Measurements from ENCODE around the gene SMCO1.
"Not testable (repeated sequence)": the region's sequence is repeated elsewhere in the genome, so short reads cannot be mapped to it uniquely, and the experiment has no call there.

SMCO1 gene, protein sequence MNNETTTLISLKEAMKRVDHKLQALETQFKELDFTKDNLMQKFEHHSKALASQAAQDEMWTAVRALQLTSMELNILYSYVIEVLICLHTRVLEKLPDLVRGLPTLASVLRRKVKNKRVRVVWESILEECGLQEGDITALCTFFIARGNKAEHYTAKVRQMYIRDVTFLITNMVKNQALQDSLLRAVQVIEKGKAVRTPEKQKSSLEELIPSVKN

DNA sequence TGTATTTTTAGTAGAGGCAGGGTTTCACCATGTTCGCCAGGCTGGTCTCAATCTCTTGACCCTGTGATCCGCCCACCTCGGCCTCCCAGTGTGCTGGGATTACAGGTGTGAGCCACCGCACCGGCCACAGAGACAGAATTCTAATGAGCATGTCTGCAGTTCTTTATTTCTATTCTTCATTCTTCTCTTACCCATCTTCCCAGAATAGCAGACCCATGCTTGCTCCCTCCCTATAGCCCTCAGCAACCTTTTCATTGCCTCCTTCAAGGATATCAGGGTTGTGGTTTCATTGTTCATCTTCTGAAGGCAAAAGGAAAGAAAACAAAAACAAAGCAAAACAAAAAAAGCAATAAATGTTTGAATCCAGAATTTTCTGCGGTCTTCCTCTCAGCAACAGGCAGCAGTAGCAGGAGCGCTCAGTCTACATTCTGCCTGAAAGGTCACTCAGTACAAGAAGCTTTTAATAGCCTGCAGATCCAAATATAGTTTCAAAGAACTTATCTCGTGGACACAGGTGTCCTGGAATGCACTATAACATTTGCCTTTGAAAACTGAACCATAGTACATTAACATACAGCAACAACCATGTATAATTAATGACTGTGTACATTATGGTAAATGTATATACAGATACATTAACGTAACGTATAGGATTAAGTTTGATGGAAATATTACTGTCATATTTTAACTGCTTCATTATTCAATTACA lies at the start of gene SMCO1:
SMCO1 (minus strand) TSS at position 434 of the 709 bp plus-strand sequence; CDS start at position 297, 137 bp downstream.
- DNase-seq (ENCODE audit: low read depth): no peak

DNA sequence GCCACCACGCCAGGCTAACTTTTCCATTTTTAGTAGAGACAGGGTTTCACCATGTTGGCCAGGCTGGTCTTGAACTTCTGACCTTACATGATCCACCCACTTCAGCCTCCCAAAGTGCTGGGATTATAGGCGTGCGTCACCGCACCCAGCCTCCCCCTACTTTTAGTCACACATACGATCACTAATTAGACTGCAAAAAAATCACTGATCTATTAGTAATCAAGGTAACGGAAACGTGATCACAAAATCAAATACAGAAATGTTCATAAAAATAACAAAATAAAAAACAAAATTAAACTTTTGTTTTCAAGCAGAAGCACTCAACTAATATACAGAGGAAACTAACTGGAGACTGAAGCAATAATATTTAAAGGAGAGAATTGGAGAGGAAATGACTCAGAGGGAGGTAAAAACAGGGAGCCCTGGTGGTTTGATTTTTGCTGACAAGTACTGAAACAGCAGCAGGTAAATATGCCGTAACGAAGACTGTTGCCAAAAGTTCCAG lies 48.6 kb upstream of the SMCO1 start:
- DNase-seq (ENCODE audit: low read depth): no peak

DNA sequence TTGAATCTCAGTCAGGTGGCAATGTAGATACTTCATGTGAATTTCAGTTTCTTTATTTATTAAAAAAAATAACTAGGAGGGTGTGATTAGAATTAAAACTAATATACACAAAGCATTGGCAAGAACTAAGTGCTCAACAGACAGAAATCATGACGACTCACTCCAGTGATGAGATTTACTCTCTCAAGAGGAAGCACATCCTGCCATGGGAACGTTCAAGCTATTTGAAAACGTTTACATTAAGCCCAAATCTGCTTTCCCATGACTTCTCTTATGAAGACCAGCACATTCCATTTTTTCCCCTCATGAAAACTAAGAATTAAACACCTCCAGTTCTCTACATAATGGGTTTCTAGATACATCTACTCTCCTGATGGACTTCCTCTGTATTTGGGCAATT lies 44.7 kb upstream of the SMCO1 start:
- DNase-seq (ENCODE audit: low read depth): no peak

- DNase-seq (ENCODE audit: low read depth): no peak
Measured at GRCh38 chr3:196558476-196558875, 43.3 kb upstream of the SMCO1 start.

GRCh38 chr3:196557236-196557635 lies 42.1 kb upstream of the SMCO1 start:
- DNase-seq (ENCODE audit: low read depth): no peak

DNA sequence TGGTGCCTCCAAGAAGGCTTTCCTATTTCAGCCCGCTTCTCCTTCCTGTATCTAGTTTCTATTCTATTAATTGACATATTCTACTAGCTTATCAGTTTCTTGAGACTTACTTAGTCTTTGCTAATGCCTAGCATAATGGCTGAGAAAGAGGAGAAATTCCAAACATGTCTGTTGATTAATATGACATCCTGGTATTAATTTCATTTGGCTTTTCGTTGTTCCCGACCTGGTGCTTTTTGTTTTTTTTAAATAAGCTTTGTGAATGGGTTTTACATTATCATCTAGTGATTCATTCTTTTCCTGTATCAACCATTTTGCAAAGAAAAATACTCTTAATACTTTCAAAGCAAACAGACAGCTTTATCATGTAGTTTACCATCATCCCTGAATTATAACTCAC lies 40.1 kb upstream of the SMCO1 start:
- DNase-seq (ENCODE audit: low read depth): no peak

- DNase-seq (ENCODE audit: low read depth): no peak
Measured at GRCh38 chr3:196554205-196554604, 39.1 kb upstream of the SMCO1 start.

DNA sequence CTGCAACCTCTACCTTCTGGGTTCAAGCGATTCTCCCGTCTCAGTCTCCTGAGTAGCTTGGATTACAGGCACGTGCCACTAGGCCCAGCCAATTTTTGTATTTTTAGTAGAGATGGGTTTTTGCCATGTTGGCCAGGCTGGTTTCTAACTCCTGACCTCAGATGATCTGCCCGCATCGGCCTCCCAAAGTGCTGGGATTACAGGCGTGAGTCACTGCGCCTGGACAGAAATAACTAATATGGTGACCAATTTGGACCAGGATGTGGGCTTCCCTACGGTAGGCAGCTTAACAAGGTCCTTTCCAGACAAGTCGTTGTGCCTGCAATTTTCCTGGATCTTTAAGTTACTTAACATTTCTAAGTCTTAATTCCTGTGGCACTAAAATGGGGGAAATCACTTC lies 38.4 kb upstream of the SMCO1 start:
- DNase-seq (ENCODE audit: low read depth): no peak

GRCh38 chr3:196552253-196552652 lies 37.1 kb upstream of the SMCO1 start:
- no peak for DNase-seq (ENCODE audit: low read depth)

DNA sequence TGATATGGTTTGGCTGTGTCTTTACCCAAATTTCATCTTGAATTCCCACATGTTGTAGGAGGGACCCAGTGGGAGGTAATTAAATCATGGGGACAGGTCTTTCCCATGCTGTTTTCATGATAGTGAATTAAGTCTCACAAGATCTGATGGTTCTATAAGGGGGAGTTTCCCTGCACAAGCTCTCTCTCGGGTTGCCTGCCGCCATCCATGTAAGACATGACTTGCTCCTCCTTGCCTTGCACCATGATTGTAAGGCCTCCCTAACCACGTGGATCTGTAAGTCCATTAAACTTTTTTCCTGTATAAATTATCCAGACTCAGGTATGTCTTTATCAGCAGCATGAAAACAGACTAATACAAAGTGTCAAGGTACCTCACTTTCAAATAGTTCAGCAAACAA lies 35.0 kb upstream of the SMCO1 start:
- not testable (repeated sequence) for DNase-seq (ENCODE audit: low read depth)

DNA sequence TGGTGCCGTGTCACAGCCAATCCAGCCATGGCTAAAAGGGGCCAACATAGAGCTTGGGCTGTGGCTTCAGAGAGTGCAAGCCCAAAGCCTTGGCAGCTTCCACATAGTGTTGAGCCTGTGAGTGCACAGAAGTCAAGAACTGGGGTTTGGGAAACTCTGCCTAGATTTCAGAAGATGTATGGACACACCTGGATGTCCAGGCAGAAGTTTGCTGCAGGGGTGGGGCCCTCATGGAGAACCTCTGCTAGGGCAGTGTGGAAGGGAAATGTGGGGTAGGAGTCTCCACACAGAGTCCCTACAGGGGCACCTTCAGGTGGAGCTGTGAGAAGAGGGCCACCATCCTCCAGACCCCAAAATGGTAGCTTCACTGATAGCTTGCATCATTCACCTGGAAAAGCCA lies 34.2 kb upstream of the SMCO1 start:
- not testable (repeated sequence) for DNase-seq (ENCODE audit: low read depth)

- DNase-seq (ENCODE audit: low read depth): no peak
Measured at GRCh38 chr3:196547067-196547466, 31.9 kb upstream of the SMCO1 start.

GRCh38 chr3:196546537-196546936 lies 31.4 kb upstream of the SMCO1 start:
- no peak for DNase-seq (ENCODE audit: low read depth)

DNA sequence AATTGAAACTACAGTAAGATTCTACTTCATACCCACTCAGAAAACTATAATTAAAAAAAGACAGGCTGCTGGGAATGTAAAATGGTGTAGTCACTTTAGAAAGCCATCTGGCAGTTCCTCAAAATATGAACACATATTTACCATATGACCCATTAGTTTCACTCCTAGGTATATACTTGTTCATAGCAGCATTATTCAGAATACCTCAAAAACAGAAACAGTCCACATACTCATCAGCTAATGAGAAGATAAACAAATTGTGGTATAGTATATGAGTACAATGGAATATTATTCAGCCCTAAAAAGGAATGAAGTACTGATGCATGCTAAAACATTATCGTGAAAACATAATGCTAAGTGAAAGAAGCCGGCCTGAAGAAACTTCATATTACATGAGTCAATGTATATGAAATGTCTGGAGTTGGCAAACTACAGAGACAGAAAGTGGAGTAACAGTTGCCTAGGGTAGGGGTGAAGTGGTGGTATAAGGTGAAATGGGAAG lies 29.4 kb upstream of the SMCO1 start:
- no peak for DNase-seq (ENCODE audit: low read depth)

DNA sequence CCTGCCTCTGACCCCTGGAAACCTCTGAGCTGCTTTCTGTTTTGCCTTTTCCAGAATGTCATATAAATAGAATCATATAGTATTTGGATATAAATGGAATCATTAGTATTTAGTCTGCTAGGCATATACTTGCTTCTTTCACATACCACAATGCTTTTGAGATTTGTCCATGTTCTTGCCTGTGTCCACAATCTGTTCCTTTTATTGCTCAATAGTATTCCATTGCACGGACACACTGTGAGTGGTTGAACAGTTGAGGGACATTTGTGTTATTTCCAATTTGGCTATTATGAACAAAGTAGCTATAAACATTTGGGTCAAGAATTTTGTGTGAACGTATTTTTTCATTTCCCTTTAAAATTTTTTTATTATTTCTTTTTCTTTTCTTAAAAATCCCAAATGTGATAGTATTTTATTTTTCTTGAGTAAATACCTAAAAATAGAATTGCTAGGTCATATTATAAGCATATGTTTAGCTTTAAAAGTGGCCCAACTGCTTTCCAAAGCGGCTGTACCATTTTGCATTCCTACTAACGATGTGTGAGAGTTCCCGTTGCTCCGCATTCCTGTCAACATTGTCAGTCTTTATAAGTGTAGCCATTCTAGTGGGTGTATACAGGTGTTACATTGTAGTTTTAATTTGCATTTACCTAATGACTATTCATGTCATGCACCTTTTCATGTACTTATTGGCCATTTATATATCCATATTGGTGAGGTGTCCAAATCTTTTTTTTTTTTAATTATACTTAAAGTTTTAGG lies 26.7 kb upstream of the SMCO1 start:
- no peak for DNase-seq (ENCODE audit: low read depth)

DNA sequence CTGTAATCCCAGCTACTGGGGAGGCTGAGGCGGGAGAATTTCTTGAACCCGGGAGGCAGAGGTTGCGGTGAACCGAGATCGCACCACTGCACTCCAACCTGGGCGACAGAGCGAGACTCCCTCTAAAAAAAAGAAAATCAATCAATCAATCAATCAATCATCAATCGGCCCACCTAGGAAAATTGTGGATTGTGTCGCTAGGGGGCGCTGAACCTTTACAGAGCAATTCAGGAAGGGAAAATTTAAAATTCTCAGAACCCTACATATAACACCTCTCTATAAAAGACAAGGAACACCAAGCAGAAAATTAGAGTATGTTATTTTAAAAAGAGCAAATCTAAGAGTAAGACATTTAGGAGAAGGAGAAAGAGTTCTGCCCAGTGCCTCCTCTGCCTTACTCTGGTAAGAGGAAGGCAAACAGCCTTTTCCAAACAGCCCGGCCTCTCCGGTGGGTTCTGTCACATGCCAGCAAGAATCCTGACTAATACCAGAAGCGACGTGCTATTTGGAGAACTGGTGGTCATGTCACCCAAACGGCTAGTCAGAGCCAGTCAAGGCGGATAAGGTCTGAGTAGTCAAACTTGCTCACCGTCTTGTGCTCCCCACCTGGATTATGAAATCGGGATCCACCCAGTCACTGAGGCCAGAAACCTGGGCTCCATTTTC lies 22.3 kb upstream of the SMCO1 start:
- no peak for DNase-seq (ENCODE audit: low read depth)

DNA sequence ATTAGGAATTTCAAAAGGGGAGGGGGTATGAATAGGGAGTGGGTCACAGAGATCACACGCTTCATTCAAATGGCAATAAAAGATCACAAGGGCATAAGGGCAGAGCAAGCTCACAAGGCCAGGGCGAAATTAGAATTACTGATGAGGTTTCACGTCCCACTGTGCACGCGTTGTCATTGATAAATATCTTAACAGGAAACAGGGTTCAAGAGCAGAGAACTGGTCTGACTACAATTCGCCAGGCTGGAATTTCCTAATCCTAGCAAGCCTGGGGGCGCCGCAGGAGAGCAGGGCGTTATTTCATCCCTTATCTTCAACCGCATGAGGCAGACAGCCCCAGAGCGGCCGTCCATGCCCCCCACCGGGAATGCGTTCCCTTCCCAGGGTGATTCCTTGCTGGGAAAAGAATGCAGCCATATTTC lies 18.1 kb upstream of the SMCO1 start:
- DNase-seq (ENCODE audit: low read depth): no peak

- DNase-seq (ENCODE audit: low read depth): no peak
Measured at GRCh38 chr3:196531418-196531817, 16.3 kb upstream of the SMCO1 start.

DNA sequence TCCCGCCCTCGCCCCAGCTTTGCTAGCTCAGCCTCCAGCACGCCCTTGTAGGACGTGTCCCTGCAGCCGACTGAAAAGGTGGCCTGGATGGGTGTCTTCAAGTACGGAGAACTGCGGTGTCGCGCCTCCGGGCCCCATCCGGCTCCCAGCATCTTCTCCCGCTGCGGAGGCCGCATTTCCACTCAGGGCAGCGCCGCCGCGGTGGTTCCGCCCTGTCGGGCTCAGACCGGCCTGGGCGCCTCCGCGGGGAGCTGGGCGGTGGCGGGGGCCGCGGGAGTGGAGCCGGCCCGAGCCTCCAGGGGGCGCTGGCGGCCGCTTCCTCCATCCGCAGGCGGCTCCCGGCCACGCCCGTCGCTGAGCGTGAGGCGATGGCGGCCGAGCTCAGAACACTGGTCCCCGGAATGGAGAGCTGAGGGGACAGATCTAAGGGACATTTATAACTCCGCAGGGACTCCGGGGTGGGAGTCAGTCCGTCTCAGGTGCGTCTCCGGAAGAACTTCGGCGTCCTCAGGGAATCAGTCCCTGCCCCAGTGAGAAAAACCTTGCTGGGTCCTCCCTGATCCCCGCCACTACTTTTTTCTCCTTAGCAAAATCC lies 13.6 kb upstream of the SMCO1 start:
- peak; percentile 34 for DNase-seq (ENCODE audit: low read depth)

DNA sequence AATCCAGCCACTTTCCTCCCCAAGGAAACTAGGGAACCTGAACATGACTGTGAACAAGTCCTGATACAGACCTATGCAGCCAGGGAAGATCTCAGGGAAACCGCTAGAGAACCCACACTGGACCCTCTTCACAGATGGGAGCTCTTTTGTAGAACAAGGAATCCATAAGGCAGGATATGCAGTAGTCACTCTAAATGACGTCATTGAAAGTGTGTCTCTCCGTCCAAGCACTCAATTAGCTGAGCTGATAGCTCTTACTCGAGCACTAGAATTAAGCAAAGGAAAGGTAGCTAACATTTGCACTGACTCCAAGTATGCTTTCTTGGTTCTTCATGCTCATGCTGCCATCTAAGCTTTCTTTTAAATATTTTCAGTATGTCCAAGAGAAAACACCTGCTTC lies 10.0 kb upstream of the SMCO1 start:
- DNase-seq (ENCODE audit: low read depth): no peak

DNA sequence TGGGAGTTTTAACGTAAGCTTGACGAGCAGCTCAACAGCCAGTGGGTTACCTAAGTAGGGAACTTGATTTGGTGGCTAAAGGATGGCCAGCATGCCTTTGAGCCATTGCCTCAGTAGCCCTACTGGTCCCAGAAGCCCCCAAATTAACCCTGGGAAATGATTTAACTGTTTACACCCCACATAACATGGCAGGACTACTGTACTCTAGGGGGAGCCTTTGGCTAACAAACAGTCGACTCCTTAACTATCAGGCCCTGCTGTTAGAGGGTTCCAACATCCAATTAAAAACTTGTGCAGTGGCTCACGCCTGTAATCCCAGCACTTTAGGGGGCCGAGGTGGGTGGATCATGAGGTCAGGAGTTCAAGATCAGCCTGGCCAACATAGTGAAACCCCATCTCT lies 9.4 kb upstream of the SMCO1 start:
- no peak for DNase-seq (ENCODE audit: low read depth)

DNA sequence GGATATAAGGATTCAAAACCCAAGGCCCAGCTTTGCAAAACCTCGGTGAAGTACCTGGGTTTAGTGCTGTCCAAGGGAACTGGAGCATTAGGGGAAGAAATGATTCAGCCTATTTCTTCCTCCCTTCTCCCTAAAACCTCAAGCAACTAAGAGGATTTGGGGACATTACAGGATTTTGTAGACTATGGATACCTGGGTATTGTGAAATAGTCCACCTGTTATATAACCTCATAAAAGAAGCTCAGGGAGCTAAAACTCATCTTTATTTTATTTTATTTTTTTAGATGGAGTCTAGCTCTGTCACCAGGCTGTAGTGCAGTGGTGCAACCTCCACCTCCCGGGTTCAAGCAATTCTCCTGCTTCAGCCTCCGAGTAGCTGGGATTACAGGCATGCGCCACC lies 8.7 kb upstream of the SMCO1 start:
- no peak for DNase-seq (ENCODE audit: low read depth)

Measured in GM04504 (cell line).